ENCODE results near the gene OBSCN.

The OBSCN gene

GRCh38 chr1:228282329-228283042, 74.6 kb downstream of the OBSCN start:
- H2AFZ ChIP-seq (ENCODE audit: low read depth, low read length) = no peak overlapping the region
- H3K27me3 ChIP-seq (ENCODE audit: insufficient read depth, low read length) = no peaks in the 10 kb centered on the region
- no peak overlapping the region for H3K4me3 ChIP-seq (ENCODE audit: low read length)
- no peaks in the 10 kb centered on the region for H3K36me3 ChIP-seq (ENCODE audit: insufficient read depth, low read length)
- no peaks in the 10 kb centered on the region for H3K4me1 ChIP-seq (ENCODE audit: insufficient read depth, low read length)
- no peaks in the 10 kb centered on the region for H3K9me3 ChIP-seq (ENCODE audit: low read length)

- H3K9me3 ChIP-seq (ENCODE audit: low read length) = peaks cover under 1% of the 10 kb centered on the region
- no peaks in the 10 kb centered on the region for H3K27me3 ChIP-seq (ENCODE audit: insufficient read depth, low read length)
- H3K4me3 ChIP-seq (ENCODE audit: low read length) = no peak overlapping the region
- no peak overlapping the region for H2AFZ ChIP-seq (ENCODE audit: low read depth, low read length)
- H3K4me1 ChIP-seq (ENCODE audit: insufficient read depth, low read length) = no peaks in the 10 kb centered on the region
- H3K36me3 ChIP-seq (ENCODE audit: insufficient read depth, low read length) = no peaks in the 10 kb centered on the region
These were observed 75.2 kb downstream of the OBSCN start for GRCh38 chr1:228283043-228283371.

GRCh38 chr1:228283476-228284147, 75.8 kb downstream of the OBSCN start:
- H3K36me3 ChIP-seq (ENCODE audit: insufficient read depth, low read length) = no peaks in the 10 kb centered on the region
- no peaks in the 10 kb centered on the region for H3K4me1 ChIP-seq (ENCODE audit: insufficient read depth, low read length)
- H3K4me3 ChIP-seq (ENCODE audit: low read length) = no peak overlapping the region
- peaks cover 5% of the 10 kb centered on the region for H3K9me3 ChIP-seq (ENCODE audit: low read length)
- H2AFZ ChIP-seq (ENCODE audit: low read depth, low read length) = no peak overlapping the region
- H3K27me3 ChIP-seq (ENCODE audit: insufficient read depth, low read length) = no peaks in the 10 kb centered on the region

- Histone ChIP-seq H3K27me3 (ENCODE audit: insufficient read depth, low read length) (no peaks in the 10 kb centered on the region), H3K36me3 (ENCODE audit: insufficient read depth, low read length) (no peaks in the 10 kb centered on the region), H3K9me3 (ENCODE audit: low read length) (peaks cover 8% of the 10 kb centered on the region), H3K4me1 (ENCODE audit: insufficient read depth, low read length) (no peaks in the 10 kb centered on the region), H3K4me3 (ENCODE audit: low read length) (no peak overlapping the region), H2AFZ (ENCODE audit: low read depth, low read length) (no peak overlapping the region)
These were observed 76.3 kb downstream of the OBSCN start for GRCh38 chr1:228284148-228284495.

GRCh38 chr1:228284521-228284920, 76.7 kb downstream of the OBSCN start:
- peaks cover 8% of the 10 kb centered on the region for H3K9me3 ChIP-seq (ENCODE audit: low read length)
- H3K36me3 ChIP-seq (ENCODE audit: insufficient read depth, low read length) = no peaks in the 10 kb centered on the region
- no peaks in the 10 kb centered on the region for H3K27me3 ChIP-seq (ENCODE audit: insufficient read depth, low read length)
- H2AFZ ChIP-seq (ENCODE audit: low read depth, low read length) = no peak overlapping the region
- no peaks in the 10 kb centered on the region for H3K4me1 ChIP-seq (ENCODE audit: insufficient read depth, low read length)
- no peak overlapping the region for H3K4me3 ChIP-seq (ENCODE audit: low read length)

GRCh38 chr1:228285661-228286504, 78.0 kb downstream of the OBSCN start:
- Histone ChIP-seq H3K4me3 (ENCODE audit: low read length) (no peak overlapping the region), H3K4me1 (ENCODE audit: insufficient read depth, low read length) (no peaks in the 10 kb centered on the region), H3K27me3 (ENCODE audit: insufficient read depth, low read length) (no peaks in the 10 kb centered on the region), H2AFZ (ENCODE audit: low read depth, low read length) (no peak overlapping the region), H3K9me3 (ENCODE audit: low read length) (peaks cover 8% of the 10 kb centered on the region), H3K36me3 (ENCODE audit: insufficient read depth, low read length) (no peaks in the 10 kb centered on the region)

- H3K4me1 ChIP-seq (ENCODE audit: insufficient read depth, low read length) = no peaks in the 10 kb centered on the region
- H3K27me3 ChIP-seq (ENCODE audit: insufficient read depth, low read length) = no peaks in the 10 kb centered on the region
- H3K36me3 ChIP-seq (ENCODE audit: insufficient read depth, low read length) = no peaks in the 10 kb centered on the region
- peaks cover 8% of the 10 kb centered on the region for H3K9me3 ChIP-seq (ENCODE audit: low read length)
- H3K4me3 ChIP-seq (ENCODE audit: low read length) = no peak overlapping the region
- H2AFZ ChIP-seq (ENCODE audit: low read depth, low read length) = no peak overlapping the region
These were observed 78.9 kb downstream of the OBSCN start for GRCh38 chr1:228286505-228287417.

GRCh38 chr1:228287541-228288425, 79.9 kb downstream of the OBSCN start:
- no peaks in the 10 kb centered on the region for H3K36me3 ChIP-seq (ENCODE audit: insufficient read depth, low read length)
- peaks cover 8% of the 10 kb centered on the region for H3K9me3 ChIP-seq (ENCODE audit: low read length)
- H3K4me1 ChIP-seq (ENCODE audit: insufficient read depth, low read length) = no peaks in the 10 kb centered on the region
- H3K27me3 ChIP-seq (ENCODE audit: insufficient read depth, low read length) = no peaks in the 10 kb centered on the region
- H3K4me3 ChIP-seq (ENCODE audit: low read length) = no peak overlapping the region
- no peak overlapping the region for H2AFZ ChIP-seq (ENCODE audit: low read depth, low read length)

GRCh38 chr1:228288536-228289238, 80.8 kb downstream of the OBSCN start:
- Histone ChIP-seq H3K9me3 (ENCODE audit: low read length) (peaks cover 8% of the 10 kb centered on the region), H3K36me3 (ENCODE audit: insufficient read depth, low read length) (no peaks in the 10 kb centered on the region), H3K4me1 (ENCODE audit: insufficient read depth, low read length) (no peaks in the 10 kb centered on the region), H3K4me3 (ENCODE audit: low read length) (no peak overlapping the region), H3K27me3 (ENCODE audit: insufficient read depth, low read length) (no peaks in the 10 kb centered on the region), H2AFZ (ENCODE audit: low read depth, low read length) (no peak overlapping the region)

GRCh38 chr1:228289239-228289849, 81.5 kb downstream of the OBSCN start:
- H3K27me3 ChIP-seq (ENCODE audit: insufficient read depth, low read length) = no peaks in the 10 kb centered on the region
- H3K9me3 ChIP-seq (ENCODE audit: low read length) = peaks cover 8% of the 10 kb centered on the region
- no peak overlapping the region for H3K4me3 ChIP-seq (ENCODE audit: low read length)
- no peaks in the 10 kb centered on the region for H3K4me1 ChIP-seq (ENCODE audit: insufficient read depth, low read length)
- no peaks in the 10 kb centered on the region for H3K36me3 ChIP-seq (ENCODE audit: insufficient read depth, low read length)
- H2AFZ ChIP-seq (ENCODE audit: low read depth, low read length) = no peak overlapping the region

Data from neuron (in vitro differentiated cells).